ENCODE data around the gene MAN2B1. TPM values are rescaled to one million over a fixed set of nuclear protein-coding genes. Genes with fewer than 3 reads are reported as not detected.

The MAN2B1 gene
- total RNA-seq, 1 experiment from 2014 or later, result 48.2 TPM

DNA sequence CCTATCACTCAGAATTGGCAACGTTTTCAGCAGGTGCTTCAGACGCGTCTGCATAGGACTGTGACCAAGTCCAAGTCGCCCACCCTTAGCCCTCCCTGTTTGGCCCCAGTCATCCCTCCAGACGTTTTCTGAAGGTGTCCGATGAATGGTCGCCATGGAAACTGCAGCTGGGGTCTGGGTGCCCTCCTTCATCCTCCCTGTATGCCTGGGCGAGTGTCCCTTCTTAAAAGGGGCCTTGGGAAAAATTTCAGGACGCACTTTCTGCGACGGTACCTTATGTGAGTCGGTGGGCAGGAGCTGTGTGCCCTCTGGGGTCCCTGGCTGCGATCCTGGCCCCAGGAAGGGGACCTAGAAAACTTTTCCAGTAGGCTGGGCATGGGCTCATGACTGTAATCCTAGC is 25.1 kb downstream of the MAN2B1 start:
- TF ChIP-seq, protein P1, sequence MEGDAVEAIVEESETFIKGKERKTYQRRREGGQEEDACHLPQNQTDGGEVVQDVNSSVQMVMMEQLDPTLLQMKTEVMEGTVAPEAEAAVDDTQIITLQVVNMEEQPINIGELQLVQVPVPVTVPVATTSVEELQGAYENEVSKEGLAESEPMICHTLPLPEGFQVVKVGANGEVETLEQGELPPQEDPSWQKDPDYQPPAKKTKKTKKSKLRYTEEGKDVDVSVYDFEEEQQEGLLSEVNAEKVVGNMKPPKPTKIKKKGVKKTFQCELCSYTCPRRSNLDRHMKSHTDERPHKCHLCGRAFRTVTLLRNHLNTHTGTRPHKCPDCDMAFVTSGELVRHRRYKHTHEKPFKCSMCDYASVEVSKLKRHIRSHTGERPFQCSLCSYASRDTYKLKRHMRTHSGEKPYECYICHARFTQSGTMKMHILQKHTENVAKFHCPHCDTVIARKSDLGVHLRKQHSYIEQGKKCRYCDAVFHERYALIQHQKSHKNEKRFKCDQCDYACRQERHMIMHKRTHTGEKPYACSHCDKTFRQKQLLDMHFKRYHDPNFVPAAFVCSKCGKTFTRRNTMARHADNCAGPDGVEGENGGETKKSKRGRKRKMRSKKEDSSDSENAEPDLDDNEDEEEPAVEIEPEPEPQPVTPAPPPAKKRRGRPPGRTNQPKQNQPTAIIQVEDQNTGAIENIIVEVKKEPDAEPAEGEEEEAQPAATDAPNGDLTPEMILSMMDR (conservative IDR thresholded peaks at IDR 0.05), result no peak
- TF ChIP-seq EZH2 (IDR thresholded peaks at IDR 0.05; ENCODE audit: low read depth), result no peak
- no peaks in the 10 kb centered on the region for H3K9me3 ChIP-seq (ENCODE audit: insufficient read depth, low read depth)
- H3F3A ChIP-seq (ENCODE audit: insufficient read depth, low read depth), result no peaks in the 10 kb centered on the region; the same call in 1 of the 2 replicates
- CTCF ChIA-PET, result no interaction called here
- H3K9me2 ChIP-seq (ENCODE audit: insufficient read depth), result no peaks in the 10 kb centered on the region
- H3K4me1 ChIP-seq (replicated peaks; ENCODE audit: insufficient read depth), result no peaks in the 10 kb centered on the region
- DNase-seq, result no peak
- no peak overlapping the region for H3K4me3 ChIP-seq
- intact Hi-C loops (cut with micrococcal nuclease; ENCODE audit: unreplicated experiment), result no loop called here
- no peaks in the 10 kb centered on the region for H4K20me1 ChIP-seq (ENCODE audit: insufficient read depth)
- H2AFZ ChIP-seq, result no peak overlapping the region
- H3K4me2 ChIP-seq, result no peak overlapping the region
- no peaks in the 10 kb centered on the region for H3K27me3 ChIP-seq (ENCODE audit: insufficient read depth, low read depth)
- POLR2A ChIA-PET (ENCODE audit: unreplicated experiment), result no interaction called here
- no peaks in the 10 kb centered on the region for H3K79me2 ChIP-seq (ENCODE audit: low read depth)
- H3K36me3 ChIP-seq (ENCODE audit: low read depth), result no peaks in the 10 kb centered on the region
- BruUV-seq (replicated peaks), result no TSS peak
- no peak overlapping the region for H3K27ac ChIP-seq

DNA sequence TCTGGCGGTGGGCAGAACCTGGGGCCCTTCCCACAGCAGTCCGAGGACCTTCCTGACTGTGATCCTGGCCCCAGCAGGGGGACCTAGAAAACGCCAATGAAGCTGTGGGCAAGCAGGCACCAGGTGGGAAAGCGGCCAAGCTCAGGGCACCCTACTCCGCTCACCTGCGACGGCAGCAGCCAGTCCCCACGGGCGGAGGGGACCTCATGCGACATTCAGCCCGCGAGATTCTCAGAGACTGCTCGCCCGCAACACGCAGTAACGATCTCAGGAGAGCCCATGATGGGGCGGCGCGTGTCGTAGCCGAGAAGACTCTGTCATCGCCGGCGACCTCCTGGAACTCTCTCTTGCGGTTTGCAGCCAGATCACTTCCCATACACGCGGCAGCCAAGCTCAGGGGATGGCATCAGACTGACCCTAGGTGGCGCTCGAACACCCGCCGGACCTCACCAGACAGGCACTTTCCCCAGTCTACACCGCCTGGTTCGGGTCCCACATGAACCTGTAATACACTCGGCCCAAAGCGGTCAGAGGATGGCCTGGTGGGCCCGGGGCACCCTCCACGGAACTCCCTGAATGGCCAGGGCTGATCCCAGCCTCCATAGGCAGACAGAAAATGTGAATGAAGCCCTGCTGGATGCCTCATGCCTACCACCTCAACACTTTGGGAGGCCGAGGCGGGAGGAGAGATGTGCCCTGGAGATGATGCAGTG is 26.5 kb downstream of the MAN2B1 start:
- Histone ChIP-seq H3K27ac (no peak overlapping the region), H4K20me1 (ENCODE audit: insufficient read depth) (no peaks in the 10 kb centered on the region), H3K27me3 (ENCODE audit: insufficient read depth, low read depth) (no peaks in the 10 kb centered on the region), H3K79me2 (ENCODE audit: low read depth) (no peaks in the 10 kb centered on the region), H3K4me1 (replicated peaks; ENCODE audit: insufficient read depth) (no peaks in the 10 kb centered on the region), H3K9me3 (ENCODE audit: insufficient read depth, low read depth) (no peaks in the 10 kb centered on the region), H3K4me3 (no peak overlapping the region), H3F3A (ENCODE audit: insufficient read depth, low read depth) (peaks cover under 1% of the 10 kb centered on the region; the same call in 1 of the 2 replicates), H3K36me3 (ENCODE audit: low read depth) (no peaks in the 10 kb centered on the region), H3K4me2 (peak overlapping the region; percentile 37; the same call in 1 of the 2 replicates), H3K9me2 (ENCODE audit: insufficient read depth) (no peaks in the 10 kb centered on the region), H2AFZ (peak overlapping the region; percentile 45; the same call in 1 of the 2 replicates)
- POLR2A ChIA-PET (ENCODE audit: unreplicated experiment), result no interaction called here
- TF ChIP-seq EZH2 (IDR thresholded peaks at IDR 0.05; ENCODE audit: low read depth), result no peak
- TF ChIP-seq, protein P1 (conservative IDR thresholded peaks at IDR 0.05), result peak; percentile 73
- peak; percentile 58 to 68 for DNase-seq
- CTCF ChIA-PET, result interaction anchor here (0.6 to 0.8 kb wide), 2 partner anchors 28 to 32 kb away, joined by 4 read pairs; no protein-coding TSS in a partner anchor
- intact Hi-C loops (cut with micrococcal nuclease; ENCODE audit: unreplicated experiment), result no loop called here
- no TSS peak for BruUV-seq (replicated peaks)

DNA sequence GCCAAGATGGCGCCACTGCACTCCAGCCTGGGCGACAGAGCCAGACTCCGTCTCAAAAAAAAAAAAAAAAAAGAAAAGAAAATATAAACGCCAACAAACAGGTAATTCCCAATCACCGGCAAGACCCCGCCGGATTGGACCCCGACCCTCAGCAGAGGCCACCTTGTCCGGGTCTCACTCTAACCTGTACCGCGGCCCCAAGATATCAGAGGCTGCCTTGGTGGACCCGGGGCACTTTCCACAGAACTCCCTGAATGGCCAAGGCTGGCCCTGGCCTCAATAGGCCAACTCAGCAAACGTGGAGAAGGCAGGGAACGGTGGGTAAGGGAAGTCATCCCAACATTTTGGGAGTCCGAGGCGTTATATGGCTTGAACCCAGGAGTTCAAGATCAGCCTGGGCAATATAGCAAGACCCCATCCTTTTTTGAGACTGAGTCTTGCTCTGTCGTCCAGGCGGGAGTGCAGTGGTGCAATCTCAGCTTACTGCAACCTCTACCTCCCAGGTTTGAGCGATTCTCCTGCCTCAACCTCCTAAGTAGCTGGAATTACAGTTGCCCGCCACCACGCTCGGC is 27.8 kb downstream of the MAN2B1 start:
- intact Hi-C loops (cut with micrococcal nuclease; ENCODE audit: unreplicated experiment), result no loop called here
- H3K36me3 ChIP-seq (ENCODE audit: low read depth), result no peaks in the 10 kb centered on the region
- DNase-seq, result no peak
- no peak overlapping the region for H3K4me3 ChIP-seq
- no peaks in the 10 kb centered on the region for H3K9me3 ChIP-seq (ENCODE audit: insufficient read depth, low read depth)
- no peak overlapping the region for H2AFZ ChIP-seq
- POLR2A ChIA-PET (ENCODE audit: unreplicated experiment), result no interaction called here
- CTCF ChIA-PET, result no interaction called here
- no peak overlapping the region for H3K4me2 ChIP-seq
- H3K79me2 ChIP-seq (ENCODE audit: low read depth), result no peaks in the 10 kb centered on the region
- no peaks in the 10 kb centered on the region for H4K20me1 ChIP-seq (ENCODE audit: insufficient read depth)
- H3K4me1 ChIP-seq (replicated peaks; ENCODE audit: insufficient read depth), result no peaks in the 10 kb centered on the region
- H3K27me3 ChIP-seq (ENCODE audit: insufficient read depth, low read depth), result no peaks in the 10 kb centered on the region
- H3F3A ChIP-seq (ENCODE audit: insufficient read depth, low read depth), result peaks cover 14% of the 10 kb centered on the region
- H3K27ac ChIP-seq, result no peak overlapping the region
- no peak for TF ChIP-seq EZH2 (IDR thresholded peaks at IDR 0.05; ENCODE audit: low read depth)
- TF ChIP-seq, protein P1 (conservative IDR thresholded peaks at IDR 0.05), result no peak
- no peaks in the 10 kb centered on the region for H3K9me2 ChIP-seq (ENCODE audit: insufficient read depth)
- BruUV-seq (replicated peaks), result no TSS peak

Data from PC-9 (cell line).